ENCODE measurements around the gene ZNF217. TPM values are rescaled to one million over a fixed set of nuclear protein-coding genes. Genes with fewer than 3 reads are reported as not detected.

Gene ZNF217
- total and polyA plus RNA-seq, 9 of the 15 experiments (the other 6 are each of a cell fraction or from before 2014, with no cell fraction given) = 3.0 to 41.8 (median 16.8) TPM

DNA sequence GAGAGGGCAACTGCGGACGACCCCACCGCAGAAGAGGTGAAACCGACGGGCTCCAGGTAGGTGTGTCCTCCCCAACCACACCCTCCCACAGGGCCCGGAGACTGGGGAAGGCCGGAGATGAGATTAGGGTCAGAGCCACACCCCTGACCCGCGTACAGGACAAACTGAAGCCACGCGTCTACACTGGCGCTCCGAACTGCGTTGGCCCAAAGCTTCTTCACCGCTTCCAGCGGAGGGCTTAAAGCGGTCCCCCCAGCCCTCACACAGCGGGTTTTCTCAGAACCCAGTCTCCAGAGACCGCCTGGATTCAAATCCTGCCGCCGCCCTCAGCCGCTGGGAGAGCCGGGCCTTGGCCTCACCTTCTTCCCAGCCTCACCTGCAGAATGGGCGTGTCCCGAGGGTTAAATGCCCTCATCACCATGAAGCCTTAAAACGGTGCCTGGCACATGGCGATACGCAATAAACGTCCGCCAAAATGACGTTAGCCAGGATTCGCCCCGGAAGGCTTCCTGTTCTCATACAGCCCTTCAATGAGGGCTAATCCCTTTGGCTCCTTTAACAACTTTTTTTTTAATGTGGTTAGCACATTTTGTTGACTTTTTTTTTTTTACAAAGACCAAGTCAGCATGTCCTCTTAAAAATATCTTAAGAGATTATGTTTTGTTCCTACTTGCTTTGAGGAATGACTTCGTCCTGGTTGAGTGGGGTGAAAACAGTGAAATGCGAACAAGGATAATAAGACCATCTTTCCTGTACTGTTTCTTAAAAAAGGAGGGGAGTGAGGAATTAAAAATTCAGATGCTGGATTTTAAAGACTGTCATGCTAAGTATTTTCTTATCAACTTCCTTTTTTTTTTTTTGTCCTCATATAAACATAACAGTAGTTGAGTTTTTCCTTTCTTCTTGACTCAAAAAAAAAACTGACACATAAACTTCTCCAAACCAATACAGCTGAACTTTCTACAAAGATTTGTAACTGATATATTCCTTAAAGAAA is 15.1 kb upstream of the ZNF217 start (continued):
- TF ChIP-seq, protein P1, sequence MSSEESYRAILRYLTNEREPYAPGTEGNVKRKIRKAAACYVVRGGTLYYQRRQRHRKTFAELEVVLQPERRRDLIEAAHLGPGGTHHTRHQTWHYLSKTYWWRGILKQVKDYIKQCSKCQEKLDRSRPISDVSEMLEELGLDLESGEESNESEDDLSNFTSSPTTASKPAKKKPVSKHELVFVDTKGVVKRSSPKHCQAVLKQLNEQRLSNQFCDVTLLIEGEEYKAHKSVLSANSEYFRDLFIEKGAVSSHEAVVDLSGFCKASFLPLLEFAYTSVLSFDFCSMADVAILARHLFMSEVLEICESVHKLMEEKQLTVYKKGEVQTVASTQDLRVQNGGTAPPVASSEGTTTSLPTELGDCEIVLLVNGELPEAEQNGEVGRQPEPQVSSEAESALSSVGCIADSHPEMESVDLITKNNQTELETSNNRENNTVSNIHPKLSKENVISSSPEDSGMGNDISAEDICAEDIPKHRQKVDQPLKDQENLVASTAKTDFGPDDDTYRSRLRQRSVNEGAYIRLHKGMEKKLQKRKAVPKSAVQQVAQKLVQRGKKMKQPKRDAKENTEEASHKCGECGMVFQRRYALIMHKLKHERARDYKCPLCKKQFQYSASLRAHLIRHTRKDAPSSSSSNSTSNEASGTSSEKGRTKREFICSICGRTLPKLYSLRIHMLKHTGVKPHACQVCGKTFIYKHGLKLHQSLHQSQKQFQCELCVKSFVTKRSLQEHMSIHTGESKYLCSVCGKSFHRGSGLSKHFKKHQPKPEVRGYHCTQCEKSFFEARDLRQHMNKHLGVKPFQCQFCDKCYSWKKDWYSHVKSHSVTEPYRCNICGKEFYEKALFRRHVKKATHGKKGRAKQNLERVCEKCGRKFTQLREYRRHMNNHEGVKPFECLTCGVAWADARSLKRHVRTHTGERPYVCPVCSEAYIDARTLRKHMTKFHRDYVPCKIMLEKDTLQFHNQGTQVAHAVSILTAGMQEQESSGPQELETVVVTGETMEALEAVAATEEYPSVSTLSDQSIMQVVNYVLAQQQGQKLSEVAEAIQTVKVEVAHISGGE (CRISPR knock-in tag; IDR thresholded peaks at IDR 0.05) = peak in 1 of 3 experiments; percentile 90; a peak in 3 of 6 replicates
- TF ChIP-seq MBD2 (IDR thresholded peaks at IDR 0.05; ENCODE audit: borderline replicate concordance, low read depth) = peak; percentile 40; the same call in 1 of the 2 replicates
- TF ChIP-seq CHD4 (IDR thresholded peaks at IDR 0.05; ENCODE audit: insufficient read depth, insufficient replicate concordance, low read depth, low read length, poor library complexity, severe bottlenecking) = no peak
- peak; percentile 91 for TF ChIP-seq EP400 (IDR thresholded peaks at IDR 0.05)
- no peak for TF ChIP-seq PHTF2 (CRISPR knock-in tag; IDR thresholded peaks at IDR 0.05)
- TF ChIP-seq, protein P2, sequence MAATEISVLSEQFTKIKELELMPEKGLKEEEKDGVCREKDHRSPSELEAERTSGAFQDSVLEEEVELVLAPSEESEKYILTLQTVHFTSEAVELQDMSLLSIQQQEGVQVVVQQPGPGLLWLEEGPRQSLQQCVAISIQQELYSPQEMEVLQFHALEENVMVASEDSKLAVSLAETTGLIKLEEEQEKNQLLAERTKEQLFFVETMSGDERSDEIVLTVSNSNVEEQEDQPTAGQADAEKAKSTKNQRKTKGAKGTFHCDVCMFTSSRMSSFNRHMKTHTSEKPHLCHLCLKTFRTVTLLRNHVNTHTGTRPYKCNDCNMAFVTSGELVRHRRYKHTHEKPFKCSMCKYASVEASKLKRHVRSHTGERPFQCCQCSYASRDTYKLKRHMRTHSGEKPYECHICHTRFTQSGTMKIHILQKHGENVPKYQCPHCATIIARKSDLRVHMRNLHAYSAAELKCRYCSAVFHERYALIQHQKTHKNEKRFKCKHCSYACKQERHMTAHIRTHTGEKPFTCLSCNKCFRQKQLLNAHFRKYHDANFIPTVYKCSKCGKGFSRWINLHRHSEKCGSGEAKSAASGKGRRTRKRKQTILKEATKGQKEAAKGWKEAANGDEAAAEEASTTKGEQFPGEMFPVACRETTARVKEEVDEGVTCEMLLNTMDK (IDR thresholded peaks at IDR 0.05; ENCODE audit: borderline replicate concordance, insufficient read depth, low read depth, low read length, poor library complexity, severe bottlenecking) = no peak
- TF ChIP-seq, protein P3, sequence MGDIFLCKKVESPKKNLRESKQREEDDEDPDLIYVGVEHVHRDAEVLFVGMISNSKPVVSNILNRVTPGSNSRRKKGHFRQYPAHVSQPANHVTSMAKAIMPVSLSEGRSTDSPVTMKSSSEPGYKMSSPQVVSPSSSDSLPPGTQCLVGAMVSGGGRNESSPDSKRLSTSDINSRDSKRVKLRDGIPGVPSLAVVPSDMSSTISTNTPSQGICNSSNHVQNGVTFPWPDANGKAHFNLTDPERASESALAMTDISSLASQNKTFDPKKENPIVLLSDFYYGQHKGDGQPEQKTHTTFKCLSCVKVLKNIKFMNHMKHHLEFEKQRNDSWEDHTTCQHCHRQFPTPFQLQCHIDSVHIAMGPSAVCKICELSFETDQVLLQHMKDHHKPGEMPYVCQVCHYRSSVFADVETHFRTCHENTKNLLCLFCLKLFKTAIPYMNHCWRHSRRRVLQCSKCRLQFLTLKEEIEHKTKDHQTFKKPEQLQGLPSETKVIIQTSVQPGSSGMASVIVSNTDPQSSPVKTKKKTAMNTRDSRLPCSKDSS (IDR thresholded peaks at IDR 0.05; ENCODE audit: low read depth, partially characterized antibody) = no peak
- no peak for TF ChIP-seq KLF16 (IDR thresholded peaks at IDR 0.05)
- no peak for TF ChIP-seq COPS2 (conservative IDR thresholded peaks at IDR 0.05)
- no peak; the same call in 1 of the 2 replicates for TF ChIP-seq EP300 (IDR thresholded peaks at IDR 0.05; ENCODE audit: low read length)
- no peak for TF ChIP-seq MEF2A (IDR thresholded peaks at IDR 0.05; ENCODE audit: control insufficient read depth, low read depth, low read length)
- TF ChIP-seq, protein P4, sequence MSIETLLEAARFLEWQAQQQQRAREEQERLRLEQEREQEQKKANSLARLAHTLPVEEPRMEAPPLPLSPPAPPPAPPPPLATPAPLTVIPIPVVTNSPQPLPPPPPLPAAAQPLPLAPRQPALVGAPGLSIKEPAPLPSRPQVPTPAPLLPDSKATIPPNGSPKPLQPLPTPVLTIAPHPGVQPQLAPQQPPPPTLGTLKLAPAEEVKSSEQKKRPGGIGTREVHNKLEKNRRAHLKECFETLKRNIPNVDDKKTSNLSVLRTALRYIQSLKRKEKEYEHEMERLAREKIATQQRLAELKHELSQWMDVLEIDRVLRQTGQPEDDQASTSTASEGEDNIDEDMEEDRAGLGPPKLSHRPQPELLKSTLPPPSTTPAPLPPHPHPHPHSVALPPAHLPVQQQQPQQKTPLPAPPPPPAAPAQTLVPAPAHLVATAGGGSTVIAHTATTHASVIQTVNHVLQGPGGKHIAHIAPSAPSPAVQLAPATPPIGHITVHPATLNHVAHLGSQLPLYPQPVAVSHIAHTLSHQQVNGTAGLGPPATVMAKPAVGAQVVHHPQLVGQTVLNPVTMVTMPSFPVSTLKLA (conservative IDR thresholded peaks at IDR 0.05) = peak; percentile 83 to 88
- no peak for TF ChIP-seq PPARD (CRISPR knock-in tag; IDR thresholded peaks at IDR 0.05)
- no peak for TF ChIP-seq KHSRP (IDR thresholded peaks at IDR 0.05)
- TF ChIP-seq NEUROD1 (IDR thresholded peaks at IDR 0.05; ENCODE audit: borderline replicate concordance, low read depth, low read length, partially characterized antibody) = peak; percentile 49
- TF ChIP-seq NR1H2 (CRISPR knock-in tag; IDR thresholded peaks at IDR 0.05) = no peak
